Body of pancreas (tissue), 4 donors: ENCODE data around the gene SMAD5. TPM values are rescaled to one million over a fixed set of nuclear protein-coding genes. Genes with fewer than 3 reads are reported as not detected.

ENCODE experiments used
- ATAC-seq: fragments of 150-250 bp; one replicate; pipeline ENCODE4 v1.9.1; 2016
- DNase-seq, 4 donors: peaks; one replicate each; pipeline ENCODE4 v3.0.0-alpha.2; 2019
- H3K27ac ChIP-seq, 4 donors: fragments of 200-600 bp; sonication (generic); 1 replicate in 3 of 4; 2 replicates in 1 of 4; pipeline versions ENCODE4 v1.5.1 to v1.6.1; 2016 to 2019; ENCODE audit warnings: mild to moderate bottlenecking in 1 of 4, mixed read lengths in 1 of 4, moderate library complexity in 1 of 4
- H3K27me3 ChIP-seq, 2 donors: fragments of 200-600 bp; sonication (generic); one replicate each; pipeline ENCODE4 v1.6.0; 2016; ENCODE audit warnings: mild to moderate bottlenecking in 1 of 2
- H3K36me3 ChIP-seq, 2 donors: fragments of 200-600 bp; sonication (generic); replicated peaks in 1 of 2; 2 replicates each; pipeline ENCODE4 v1.5.1; 2016; ENCODE audit warnings: low read depth in 2 of 2; ENCODE audit not compliant: insufficient read depth in 1 of 2
- H3K4me1 ChIP-seq: fragments of 200-600 bp; sonication (generic); one replicate; pipeline ENCODE4 v1.6.0; 2016
- H3K4me3 ChIP-seq, 2 donors: fragments of 200-600 bp; sonication (generic); 1 replicate in 1 of 2; 2 replicates in 1 of 2; pipeline ENCODE4 v1.5.1; 2016 to 2019
- H3K9me3 ChIP-seq, 3 donors: fragments of 200-600 bp; sonication (generic); 1 replicate in 2 of 3; 2 replicates in 1 of 3; pipeline ENCODE4 v1.5.1; 2016
- CTCF ChIP-seq, 7 experiments: fragments of 450-650 bp in 4 of 7; fragments of 200-600 bp in 3 of 7; sonication (generic) in 3 of 7; IDR thresholded peaks; one replicate each; pipeline ENCODE4 v1.5.1; 2016 to 2019; ENCODE audit warnings: antibody characterized with exemption in 7 of 7
- POLR2A ChIP-seq, 3 donors: fragments of 450-650 bp; IDR thresholded peaks; one replicate each; pipeline ENCODE4 v1.6.1; 2016; ENCODE audit warnings: antibody characterized with exemption in 3 of 3, mild to moderate bottlenecking in 2 of 3
- WGBS, 2 donors: methylation state at CpG; one replicate each; pipeline ENCODE4 v1.1.5; 2017; 5-methylcytosine and 5-hydroxymethylcytosine counted together
- intact Hi-C: fragments of 100-400 bp; cut with DNase I; formaldehyde crosslinking; loops from one replicate; pipeline ENCODE4 v1.15.1; 2023
- total RNA-seq, 2 donors: library from RNA; depleted of rRNA; stranded (reverse); fragments of >200 nt; gene quantifications; one replicate each; pipeline ENCODE4 v1.1.0, GENCODE V29; 2016

The SMAD5 gene
- total RNA-seq, 2 donors from 2014 or later: 24.1 to 35.0 TPM

- Histone ChIP-seq H3K36me3 (no peaks in the 10 kb centered on the region), H3K27ac (peak overlapping the region; percentile 92 to 99 (median 97)), H3K27me3 (no peaks in the 10 kb centered on the region), H3K4me1 (peaks cover 48% of the 10 kb centered on the region), H3K4me3 (peak overlapping the region; percentile 30 to 85), H3K9me3 (no peaks in the 10 kb centered on the region)
- ATAC-seq (peak; percentile 49), DNase-seq (peak; percentile 49 to 62 (median 52))
- TF ChIP-seq POLR2A (IDR thresholded peaks at IDR 0.05): peak in 1 of 3 donors; percentile 6
- peak in 2 of 7 experiments; percentile 9 to 12 for TF ChIP-seq CTCF (IDR thresholded peaks at IDR 0.05)
- 0% methylated on average over 12 to 32 of the region's 32 CpGs for WGBS, 2 donors
- intact Hi-C loops: no loop called here
Observed at GRCh38 chr5:136133222-136133921, 727 bp downstream of the SMAD5 start.

GRCh38 chr5:136133922-136134379 is 1.3 kb downstream of the SMAD5 start:
- DNase-seq: no peak
- TF ChIP-seq POLR2A (IDR thresholded peaks at IDR 0.05) (no peak), CTCF (IDR thresholded peaks at IDR 0.05) (no peak)
- intact Hi-C loops: no loop called here
- Histone ChIP-seq H3K4me3 (peak overlapping the region; percentile 30 to 85), H3K27me3 (no peaks in the 10 kb centered on the region), H3K4me1 (peaks cover 54% of the 10 kb centered on the region), H3K36me3 (no peaks in the 10 kb centered on the region), H3K27ac (peak overlapping the region; percentile 92 to 99 (median 97)), H3K9me3 (no peaks in the 10 kb centered on the region)
- WGBS, 2 donors: 2 to 3% methylated on average over 5 of the region's 5 CpGs
- ATAC-seq: no peak

GRCh38 chr5:136134653-136135052 is 2.0 kb downstream of the SMAD5 start:
- intact Hi-C loops: no loop called here
- Histone ChIP-seq H3K9me3 (no peaks in the 10 kb centered on the region), H3K36me3 (no peaks in the 10 kb centered on the region), H3K4me3 (no peak overlapping the region), H3K27ac (no peak overlapping the region), H3K4me1 (peaks cover 61% of the 10 kb centered on the region), H3K27me3 (no peaks in the 10 kb centered on the region)
- DNase-seq (no peak), ATAC-seq (no peak)
- TF ChIP-seq CTCF (IDR thresholded peaks at IDR 0.05): no peak
- TF ChIP-seq POLR2A (IDR thresholded peaks at IDR 0.05): no peak
- WGBS, 2 donors: 35% methylated on average over 1 of the region's 1 CpG

- ATAC-seq (no peak), DNase-seq (no peak)
- no peaks in the 10 kb centered on the region for H3K9me3 ChIP-seq
- H3K36me3 ChIP-seq: no peaks in the 10 kb centered on the region
- TF ChIP-seq POLR2A (IDR thresholded peaks at IDR 0.05) (no peak), CTCF (IDR thresholded peaks at IDR 0.05) (no peak)
- peaks cover 67% of the 10 kb centered on the region for H3K4me1 ChIP-seq
- intact Hi-C loops: no loop called here
- no peak overlapping the region for H3K4me3 ChIP-seq
- 56 to 73% methylated on average over 2 of the region's 2 CpGs for WGBS, 2 donors
- no peak overlapping the region for H3K27ac ChIP-seq
- H3K27me3 ChIP-seq: no peaks in the 10 kb centered on the region
Observed at GRCh38 chr5:136135536-136135935, 2.9 kb downstream of the SMAD5 start.
